HEK293 (cell line): Measurements from ENCODE around the gene TLR8.
A peak's percentile ranks its signal among the peaks of the same experiment; 100 is the strongest.

Experiments
- GLI4 ChIP-seq: fragments of 450-650 bp; formaldehyde crosslinking; IDR thresholded peaks from 2 replicates; pipeline ENCODE4 v1.5.1; 2016; ENCODE audit warnings: missing biosample characterization, missing genetic modification characterization
- GLIS1 ChIP-seq: fragments of 450-650 bp; formaldehyde crosslinking; IDR thresholded peaks from 2 replicates; pipeline ENCODE4 v1.5.1; 2016; ENCODE audit warnings: missing biosample characterization, missing genetic modification characterization
- HOXD13 ChIP-seq: sonication (generic); formaldehyde crosslinking; IDR thresholded peaks from 2 replicates; pipeline ENCODE4 v1.8.0; 2022; ENCODE audit warnings: missing genetic modification reagents, borderline replicate concordance
- MZF1 ChIP-seq: fragments of 450-650 bp; formaldehyde crosslinking; IDR thresholded peaks from 2 replicates; pipeline ENCODE4 v1.5.1; 2017; ENCODE audit warnings: missing biosample characterization, missing genetic modification characterization, borderline replicate concordance
- PRDM1 ChIP-seq: fragments of 450-650 bp; formaldehyde crosslinking; IDR thresholded peaks from 2 replicates; pipeline ENCODE4; 2016; ENCODE audit warnings: missing biosample characterization, missing genetic modification characterization
- SCRT2 ChIP-seq: fragments of 450-650 bp; formaldehyde crosslinking; IDR thresholded peaks from 2 replicates; pipeline ENCODE4 v1.5.1; 2016; ENCODE audit warnings: missing biosample characterization, missing genetic modification characterization
- SETDB1 ChIP-seq: IDR thresholded peaks from one replicate; pipeline ENCODE4 v1.6.1; 2017; ENCODE audit warnings: mild to moderate bottlenecking, low read length, moderate library complexity, mixed read lengths; ENCODE audit not compliant: insufficient read length
- TRIM28 ChIP-seq: IDR thresholded peaks from 2 replicates; pipeline ENCODE4 v1.6.1; 2011; ENCODE audit warnings: low read length, control low read depth, borderline replicate concordance
- WT1 ChIP-seq: fragments of 450-650 bp; formaldehyde crosslinking; IDR thresholded peaks from 2 replicates; pipeline ENCODE4 v1.5.1; 2016; ENCODE audit warnings: missing biosample characterization, missing genetic modification characterization
- ZNF114 ChIP-seq: fragments of 450-650 bp; formaldehyde crosslinking; IDR thresholded peaks from 2 replicates; pipeline ENCODE4 v1.5.0; 2017; ENCODE audit warnings: missing biosample characterization, missing genetic modification characterization
- ZNF138 ChIP-seq: fragments of 450-650 bp; formaldehyde crosslinking; IDR thresholded peaks from 2 replicates; pipeline ENCODE4 v1.5.1; 2016; ENCODE audit warnings: missing biosample characterization, missing genetic modification characterization, borderline replicate concordance
- ZNF146 ChIP-seq: fragments of 450-650 bp; formaldehyde crosslinking; IDR thresholded peaks from 2 replicates; pipeline ENCODE4 v1.5.1; 2016; ENCODE audit warnings: missing biosample characterization, missing genetic modification characterization
- ZNF157 ChIP-seq: fragments of 450-650 bp; formaldehyde crosslinking; IDR thresholded peaks from 2 replicates; pipeline ENCODE4 v1.5.1; 2016; ENCODE audit warnings: missing biosample characterization, missing genetic modification characterization
- ZNF16 ChIP-seq: fragments of 450-650 bp; formaldehyde crosslinking; IDR thresholded peaks from 2 replicates; pipeline ENCODE4 v1.5.1; 2016; ENCODE audit warnings: low read depth, missing biosample characterization, missing genetic modification characterization
- ZNF239 ChIP-seq: fragments of 450-650 bp; formaldehyde crosslinking; IDR thresholded peaks from 2 replicates; pipeline ENCODE4 v1.5.1; 2016; ENCODE audit warnings: missing biosample characterization, missing genetic modification characterization
- ZNF311 ChIP-seq: fragments of 450-650 bp; formaldehyde crosslinking; IDR thresholded peaks from 2 replicates; pipeline ENCODE4 v1.5.1; 2017; ENCODE audit warnings: missing biosample characterization, missing genetic modification characterization, borderline replicate concordance
- ZNF37A ChIP-seq: fragments of 450-650 bp; IDR thresholded peaks from 2 replicates; pipeline ENCODE4 v1.5.1; 2018; ENCODE audit warnings: missing biosample characterization, missing genetic modification characterization
- ZNF423 ChIP-seq: fragments of 450-650 bp; formaldehyde crosslinking; IDR thresholded peaks from 2 replicates; pipeline ENCODE4 v1.5.1; 2016; ENCODE audit warnings: missing biosample characterization, missing genetic modification characterization
- ZNF473 ChIP-seq: fragments of 450-650 bp; formaldehyde crosslinking; IDR thresholded peaks from 2 replicates; pipeline ENCODE4 v1.5.1; 2017; ENCODE audit warnings: missing biosample characterization, missing genetic modification characterization
- ZNF510 ChIP-seq: fragments of 450-650 bp; formaldehyde crosslinking; IDR thresholded peaks from 2 replicates; pipeline ENCODE4 v1.5.1; 2018; ENCODE audit warnings: mild to moderate bottlenecking, missing genetic modification characterization, missing biosample characterization; ENCODE audit not compliant: insufficient replicate concordance
- ZNF521 ChIP-seq: fragments of 450-650 bp; formaldehyde crosslinking; IDR thresholded peaks from 2 replicates; pipeline ENCODE4 v1.5.1; 2017; ENCODE audit warnings: missing biosample characterization, mild to moderate bottlenecking, missing genetic modification characterization
- ZNF549 ChIP-seq: fragments of 450-650 bp; IDR thresholded peaks from 2 replicates; pipeline ENCODE4 v1.5.1; 2018; ENCODE audit warnings: missing biosample characterization, missing genetic modification characterization, mild to moderate bottlenecking, inconsistent platforms, moderate library complexity
- ZNF561 ChIP-seq: fragments of 450-650 bp; IDR thresholded peaks from 2 replicates; pipeline ENCODE4 v1.5.1; 2018; ENCODE audit warnings: missing biosample characterization, missing genetic modification characterization, borderline replicate concordance
- ZNF585B ChIP-seq: fragments of 450-650 bp; formaldehyde crosslinking; IDR thresholded peaks from 2 replicates; pipeline ENCODE4 v1.5.1; 2016; ENCODE audit warnings: missing biosample characterization, missing genetic modification characterization
- ZNF600 ChIP-seq: fragments of 450-650 bp; formaldehyde crosslinking; IDR thresholded peaks from 2 replicates; pipeline ENCODE4 v1.5.1; 2016; ENCODE audit warnings: missing biosample characterization, missing genetic modification characterization
- ZNF610 ChIP-seq: fragments of 450-650 bp; formaldehyde crosslinking; IDR thresholded peaks from 2 replicates; pipeline ENCODE4 v1.5.1; 2016; ENCODE audit warnings: missing biosample characterization, missing genetic modification characterization, borderline replicate concordance
- ZNF624 ChIP-seq: fragments of 450-650 bp; formaldehyde crosslinking; IDR thresholded peaks from 2 replicates; pipeline ENCODE4 v1.5.1; 2017; ENCODE audit warnings: missing biosample characterization, missing genetic modification characterization
- ZNF629 ChIP-seq: fragments of 450-650 bp; formaldehyde crosslinking; IDR thresholded peaks from 2 replicates; pipeline ENCODE4 v1.5.1; 2017; ENCODE audit warnings: missing biosample characterization, missing genetic modification characterization
- ZNF658 ChIP-seq: fragments of 450-650 bp; formaldehyde crosslinking; IDR thresholded peaks from 2 replicates; pipeline ENCODE4; 2016; ENCODE audit warnings: missing biosample characterization, missing genetic modification characterization
- ZNF768 ChIP-seq: fragments of 450-650 bp; formaldehyde crosslinking; IDR thresholded peaks from 2 replicates; pipeline ENCODE4 v1.5.1; 2018; ENCODE audit warnings: missing biosample characterization, mild to moderate bottlenecking, missing genetic modification characterization
- ZSCAN30 ChIP-seq: fragments of 450-650 bp; IDR thresholded peaks from 2 replicates; pipeline ENCODE4 v1.5.1; 2018; ENCODE audit warnings: missing biosample characterization, mild to moderate bottlenecking, missing genetic modification characterization, moderate library complexity
- TF ChIP-seq, protein P1 (sequence below): fragments of 450-650 bp; formaldehyde crosslinking; IDR thresholded peaks from 2 replicates; pipeline ENCODE4 v1.5.1; 2017; ENCODE audit warnings: missing biosample characterization, missing genetic modification characterization
- TF ChIP-seq, protein P2 (sequence below): fragments of 450-650 bp; formaldehyde crosslinking; IDR thresholded peaks from 2 replicates; pipeline ENCODE4 v1.5.0; 2017; ENCODE audit warnings: missing biosample characterization, missing genetic modification characterization, borderline replicate concordance
- TF ChIP-seq, protein P3 (sequence below): sonication (generic); formaldehyde crosslinking; IDR thresholded peaks from 2 replicates; pipeline ENCODE4 v1.8.1; 2022; ENCODE audit warnings: mild to moderate bottlenecking, moderate library complexity, missing genetic modification reagents
- TF ChIP-seq, protein P4 (sequence below): fragments of 450-650 bp; formaldehyde crosslinking; IDR thresholded peaks from 2 replicates; pipeline ENCODE4 v1.5.1; 2016; ENCODE audit warnings: missing biosample characterization, missing genetic modification characterization
- TF ChIP-seq, protein P5 (sequence below): fragments of 450-650 bp; formaldehyde crosslinking; IDR thresholded peaks from 2 replicates; pipeline ENCODE4 v1.5.1; 2016; ENCODE audit warnings: missing biosample characterization, missing genetic modification characterization

Gene TLR8

DNA sequence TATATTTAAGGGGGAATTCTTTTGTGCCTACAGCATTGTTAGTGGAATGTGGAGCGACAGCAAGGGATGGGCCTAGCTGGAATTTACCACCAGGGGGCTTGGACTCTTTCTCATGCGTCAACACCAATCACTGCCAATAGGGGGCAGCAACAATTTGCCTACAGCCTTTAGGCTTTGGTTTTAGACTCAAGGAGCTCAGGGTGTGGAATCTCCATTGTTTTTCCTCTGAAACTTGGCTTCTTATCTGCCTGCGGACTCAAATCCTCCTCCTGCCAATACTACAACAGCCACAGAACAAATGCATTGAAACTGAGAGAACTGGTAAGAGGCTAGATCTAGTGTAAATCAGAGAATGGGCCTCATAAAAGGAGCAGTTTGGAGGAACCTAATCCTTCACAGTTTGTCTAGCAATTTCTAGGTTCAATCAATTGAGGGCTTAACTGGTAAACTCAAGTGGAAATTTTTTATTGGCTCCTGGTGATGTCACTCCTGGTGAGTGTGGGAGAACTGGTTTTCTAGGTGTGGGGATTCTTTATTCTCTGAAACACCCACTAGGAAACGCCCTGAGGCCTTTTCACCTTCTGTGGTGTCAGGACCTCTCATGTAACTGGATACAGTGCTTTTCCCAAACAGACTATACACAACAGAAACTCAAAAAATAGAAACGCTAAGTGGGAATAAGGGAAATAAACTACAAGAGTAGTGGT, 40.6 kb downstream of the TLR8 start (continued):
- no peak for TF ChIP-seq ZNF600
- no peak for TF ChIP-seq MZF1 (tag by site-specific recombination)
- TF ChIP-seq, protein P1, sequence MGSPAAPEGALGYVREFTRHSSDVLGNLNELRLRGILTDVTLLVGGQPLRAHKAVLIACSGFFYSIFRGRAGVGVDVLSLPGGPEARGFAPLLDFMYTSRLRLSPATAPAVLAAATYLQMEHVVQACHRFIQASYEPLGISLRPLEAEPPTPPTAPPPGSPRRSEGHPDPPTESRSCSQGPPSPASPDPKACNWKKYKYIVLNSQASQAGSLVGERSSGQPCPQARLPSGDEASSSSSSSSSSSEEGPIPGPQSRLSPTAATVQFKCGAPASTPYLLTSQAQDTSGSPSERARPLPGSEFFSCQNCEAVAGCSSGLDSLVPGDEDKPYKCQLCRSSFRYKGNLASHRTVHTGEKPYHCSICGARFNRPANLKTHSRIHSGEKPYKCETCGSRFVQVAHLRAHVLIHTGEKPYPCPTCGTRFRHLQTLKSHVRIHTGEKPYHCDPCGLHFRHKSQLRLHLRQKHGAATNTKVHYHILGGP: no peak
- TF ChIP-seq ZNF16 (tag by site-specific recombination): no peak
- 0 out of 2 replicates have a peak, but pooled peaks have one; percentile 48 for TF ChIP-seq HOXD13
- TF ChIP-seq ZNF473: no peak
- TF ChIP-seq ZNF521 (tag by site-specific recombination): no peak
- no peak for TF ChIP-seq ZNF37A
- TF ChIP-seq, protein P2, sequence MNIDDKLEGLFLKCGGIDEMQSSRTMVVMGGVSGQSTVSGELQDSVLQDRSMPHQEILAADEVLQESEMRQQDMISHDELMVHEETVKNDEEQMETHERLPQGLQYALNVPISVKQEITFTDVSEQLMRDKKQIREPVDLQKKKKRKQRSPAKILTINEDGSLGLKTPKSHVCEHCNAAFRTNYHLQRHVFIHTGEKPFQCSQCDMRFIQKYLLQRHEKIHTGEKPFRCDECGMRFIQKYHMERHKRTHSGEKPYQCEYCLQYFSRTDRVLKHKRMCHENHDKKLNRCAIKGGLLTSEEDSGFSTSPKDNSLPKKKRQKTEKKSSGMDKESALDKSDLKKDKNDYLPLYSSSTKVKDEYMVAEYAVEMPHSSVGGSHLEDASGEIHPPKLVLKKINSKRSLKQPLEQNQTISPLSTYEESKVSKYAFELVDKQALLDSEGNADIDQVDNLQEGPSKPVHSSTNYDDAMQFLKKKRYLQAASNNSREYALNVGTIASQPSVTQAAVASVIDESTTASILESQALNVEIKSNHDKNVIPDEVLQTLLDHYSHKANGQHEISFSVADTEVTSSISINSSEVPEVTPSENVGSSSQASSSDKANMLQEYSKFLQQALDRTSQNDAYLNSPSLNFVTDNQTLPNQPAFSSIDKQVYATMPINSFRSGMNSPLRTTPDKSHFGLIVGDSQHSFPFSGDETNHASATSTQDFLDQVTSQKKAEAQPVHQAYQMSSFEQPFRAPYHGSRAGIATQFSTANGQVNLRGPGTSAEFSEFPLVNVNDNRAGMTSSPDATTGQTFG (tag by site-specific recombination): no peak
- no peak for TF ChIP-seq GLIS1 (tag by site-specific recombination)
- no peak for TF ChIP-seq ZNF624 (tag by site-specific recombination)
- TF ChIP-seq ZNF629: 0 out of 2 replicates have a peak, but pooled peaks have one; percentile 26
- TF ChIP-seq ZNF610 (tag by site-specific recombination): 0 out of 2 replicates have a peak, but pooled peaks have one; percentile 32
- TF ChIP-seq WT1 (tag by site-specific recombination): no peak
- TF ChIP-seq, protein P3, sequence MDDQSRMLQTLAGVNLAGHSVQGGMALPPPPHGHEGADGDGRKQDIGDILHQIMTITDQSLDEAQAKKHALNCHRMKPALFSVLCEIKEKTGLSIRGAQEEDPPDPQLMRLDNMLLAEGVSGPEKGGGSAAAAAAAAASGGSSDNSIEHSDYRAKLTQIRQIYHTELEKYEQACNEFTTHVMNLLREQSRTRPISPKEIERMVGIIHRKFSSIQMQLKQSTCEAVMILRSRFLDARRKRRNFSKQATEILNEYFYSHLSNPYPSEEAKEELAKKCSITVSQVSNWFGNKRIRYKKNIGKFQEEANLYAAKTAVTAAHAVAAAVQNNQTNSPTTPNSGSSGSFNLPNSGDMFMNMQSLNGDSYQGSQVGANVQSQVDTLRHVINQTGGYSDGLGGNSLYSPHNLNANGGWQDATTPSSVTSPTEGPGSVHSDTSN: no peak
- TF ChIP-seq ZNF423 (tag by site-specific recombination): no peak
- TF ChIP-seq, protein P4, sequence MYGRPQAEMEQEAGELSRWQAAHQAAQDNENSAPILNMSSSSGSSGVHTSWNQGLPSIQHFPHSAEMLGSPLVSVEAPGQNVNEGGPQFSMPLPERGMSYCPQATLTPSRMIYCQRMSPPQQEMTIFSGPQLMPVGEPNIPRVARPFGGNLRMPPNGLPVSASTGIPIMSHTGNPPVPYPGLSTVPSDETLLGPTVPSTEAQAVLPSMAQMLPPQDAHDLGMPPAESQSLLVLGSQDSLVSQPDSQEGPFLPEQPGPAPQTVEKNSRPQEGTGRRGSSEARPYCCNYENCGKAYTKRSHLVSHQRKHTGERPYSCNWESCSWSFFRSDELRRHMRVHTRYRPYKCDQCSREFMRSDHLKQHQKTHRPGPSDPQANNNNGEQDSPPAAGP: no peak
- no peak for TF ChIP-seq ZNF561 (tag by site-specific recombination)
- TF ChIP-seq ZNF114 (tag by site-specific recombination): no peak
- peak; percentile 90 for TF ChIP-seq TRIM28
- TF ChIP-seq ZNF311 (tag by site-specific recombination): no peak
- TF ChIP-seq ZSCAN30 (tag by site-specific recombination): no peak
- TF ChIP-seq GLI4 (tag by site-specific recombination): no peak
- TF ChIP-seq ZNF510: no peak
- no peak for TF ChIP-seq ZNF768 (tag by site-specific recombination)
- TF ChIP-seq ZNF138 (tag by site-specific recombination): no peak
- TF ChIP-seq ZNF549: no peak
- TF ChIP-seq ZNF146 (tag by site-specific recombination): no peak
- TF ChIP-seq ZNF157: no peak
- TF ChIP-seq SETDB1: peak; percentile 38
- TF ChIP-seq ZNF239 (tag by site-specific recombination): no peak
- TF ChIP-seq, protein P5, sequence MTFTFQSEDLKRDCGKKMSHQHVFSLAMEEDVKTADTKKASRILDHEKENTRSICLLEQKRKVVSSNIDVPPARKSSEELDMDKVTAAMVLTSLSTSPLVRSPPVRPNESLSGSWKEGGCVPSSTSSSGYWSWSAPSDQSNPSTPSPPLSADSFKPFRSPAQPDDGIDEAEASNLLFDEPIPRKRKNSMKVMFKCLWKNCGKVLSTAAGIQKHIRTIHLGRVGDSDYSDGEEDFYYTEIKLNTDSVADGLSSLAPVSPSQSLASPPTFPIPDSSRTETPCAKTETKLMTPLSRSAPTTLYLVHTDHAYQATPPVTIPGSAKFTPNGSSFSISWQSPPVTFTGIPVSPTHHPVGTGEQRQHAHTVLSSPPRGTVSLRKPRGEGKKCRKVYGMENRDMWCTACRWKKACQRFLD (tag by site-specific recombination): no peak
- no peak for TF ChIP-seq ZNF585B (tag by site-specific recombination)
- TF ChIP-seq SCRT2 (tag by site-specific recombination): no peak
- no peak for TF ChIP-seq PRDM1 (tag by site-specific recombination)
- no peak for TF ChIP-seq ZNF658 (tag by site-specific recombination)
